Smooth muscle cell of the brain vasculature (primary cell): ENCODE measurements around the gene FXYD4.
"Not testable (repeated sequence)": the region's sequence is repeated elsewhere in the genome, so short reads cannot be mapped to it uniquely, and the experiment has no call there.

ENCODE experiments used
- DNase-seq: peaks from one replicate; pipeline ENCODE4 v3.0.0-alpha.2; 2012; ENCODE audit warnings: low read depth, low spot score

The FXYD4 gene

DNA sequence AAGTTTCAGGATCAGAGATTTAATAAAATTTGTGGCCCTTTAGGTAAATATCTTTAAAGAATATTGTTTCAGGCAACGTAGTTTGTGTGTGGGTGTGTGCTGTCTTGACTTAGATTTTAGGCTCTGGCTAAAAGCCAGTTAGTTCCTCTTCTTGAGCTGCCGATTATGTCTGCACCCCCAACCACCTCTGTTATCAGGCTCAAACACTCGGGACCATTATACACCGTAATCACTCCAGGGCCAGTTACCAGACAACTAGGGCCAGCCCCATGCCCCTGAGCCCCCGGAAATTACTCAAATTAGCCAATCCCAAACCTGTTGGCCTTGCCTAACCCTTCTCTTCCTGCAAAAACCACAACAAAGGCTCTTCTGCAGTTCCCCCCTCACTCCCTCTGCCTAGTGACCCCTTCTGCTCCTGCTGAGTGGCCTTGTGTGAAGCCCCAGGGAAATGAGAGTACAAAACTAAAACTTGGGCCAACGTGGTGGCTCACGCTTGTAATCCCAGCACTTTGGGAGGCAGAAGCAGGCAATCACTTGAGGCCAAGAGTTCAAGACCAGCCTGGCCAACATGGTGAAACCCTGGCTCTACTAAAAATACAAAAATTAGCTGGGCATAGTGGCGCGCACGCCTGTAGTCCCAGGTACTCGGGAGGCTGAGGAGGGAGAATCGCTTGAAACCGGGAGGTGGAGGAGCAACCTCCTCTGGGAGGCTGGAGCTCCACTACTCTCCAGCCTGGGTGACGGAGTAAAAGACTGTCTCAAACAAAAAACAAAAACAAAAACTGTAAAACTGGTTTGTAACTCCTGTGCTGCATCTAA lies 46.7 kb downstream of the FXYD4 start:
- DNase-seq = no peak

DNA sequence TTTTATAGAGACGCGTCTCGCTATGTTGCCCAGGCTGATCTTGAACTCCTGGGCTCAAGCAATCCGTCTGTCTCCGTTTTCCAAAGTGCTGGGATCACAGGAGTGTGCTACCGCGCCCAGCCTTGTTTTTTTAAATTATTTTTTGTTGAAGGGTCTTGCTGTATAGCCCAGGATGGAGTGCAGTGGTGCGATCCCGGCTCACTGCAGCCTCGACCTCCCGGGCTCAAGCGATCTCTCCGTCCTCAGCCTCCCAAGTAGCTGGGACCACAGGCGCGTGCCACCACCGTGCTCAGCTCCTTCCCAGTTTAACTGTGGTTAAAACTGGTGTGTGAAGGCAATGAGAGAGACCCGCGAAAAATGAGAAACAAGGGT lies 48.5 kb downstream of the FXYD4 start:
- no peak for DNase-seq

GRCh38 chr10:43420369-43421200 lies 49.1 kb downstream of the FXYD4 start:
- no peak for DNase-seq

DNA sequence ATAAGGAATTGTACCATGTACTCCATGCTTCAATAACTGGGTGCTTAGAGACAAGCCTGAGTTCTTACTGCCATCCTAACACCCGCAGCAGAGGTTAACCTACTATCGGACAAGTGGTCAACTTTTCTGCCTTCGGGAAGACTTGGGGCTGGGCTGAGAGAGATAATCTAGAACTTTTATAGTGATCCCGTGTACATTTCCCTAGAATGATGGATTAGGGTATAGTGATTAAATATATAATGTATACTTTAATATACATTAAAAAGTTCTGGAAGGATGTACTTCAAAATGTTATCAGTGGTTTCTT lies 49.7 kb downstream of the FXYD4 start:
- DNase-seq = no peak

DNA sequence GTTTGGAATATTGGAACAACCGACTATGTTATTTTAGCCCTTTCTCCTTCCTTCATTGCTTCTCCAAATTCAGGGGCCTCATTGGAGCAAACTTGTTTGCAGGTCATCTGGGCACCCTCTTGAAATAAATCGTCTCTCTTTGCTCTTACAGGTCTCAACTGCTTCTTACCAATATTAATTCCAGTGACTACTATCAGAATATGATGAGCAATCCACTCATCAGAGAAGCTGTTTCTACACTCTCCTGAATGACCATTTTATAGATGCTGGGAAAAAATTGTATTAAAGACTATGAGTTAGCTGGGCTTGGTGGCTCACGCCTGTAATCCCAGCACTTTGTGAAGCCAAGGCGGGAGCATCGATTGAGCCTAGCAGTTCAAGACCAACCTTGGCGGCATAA lies 50.1 kb downstream of the FXYD4 start:
- DNase-seq = no peak

GRCh38 chr10:43421944-43422343 lies 50.5 kb downstream of the FXYD4 start:
- DNase-seq = not testable (repeated sequence)

- DNase-seq = no peak
These were observed 53.0 kb downstream of the FXYD4 start for GRCh38 chr10:43424416-43424815.
